ENCODE data around the gene PTPN7. TPM values are rescaled to one million over a fixed set of nuclear protein-coding genes. Genes with fewer than 3 reads are reported as not detected.

PTPN7 gene
- total RNA-seq, 1 experiment from 2014 or later = 0.33 TPM

GRCh38 chr1:202133496-202133895 lies 26.9 kb downstream of the PTPN7 start:
- H3K27ac ChIP-seq (ENCODE audit: low read length) = no peak overlapping the region
- no peak for TF ChIP-seq REST (IDR thresholded peaks at IDR 0.05; ENCODE audit: insufficient read depth in 1 of 2, low read depth in 2 of 2, low read length in 1 of 2)
- no peak for TF ChIP-seq POLR2AphosphoS5 (IDR thresholded peaks at IDR 0.05; ENCODE audit: low read depth, low read length)
- TF ChIP-seq SIN3A (IDR thresholded peaks at IDR 0.05; ENCODE audit: borderline replicate concordance, insufficient read depth, low read depth, low read length) = no peak
- TF ChIP-seq, protein P1, sequence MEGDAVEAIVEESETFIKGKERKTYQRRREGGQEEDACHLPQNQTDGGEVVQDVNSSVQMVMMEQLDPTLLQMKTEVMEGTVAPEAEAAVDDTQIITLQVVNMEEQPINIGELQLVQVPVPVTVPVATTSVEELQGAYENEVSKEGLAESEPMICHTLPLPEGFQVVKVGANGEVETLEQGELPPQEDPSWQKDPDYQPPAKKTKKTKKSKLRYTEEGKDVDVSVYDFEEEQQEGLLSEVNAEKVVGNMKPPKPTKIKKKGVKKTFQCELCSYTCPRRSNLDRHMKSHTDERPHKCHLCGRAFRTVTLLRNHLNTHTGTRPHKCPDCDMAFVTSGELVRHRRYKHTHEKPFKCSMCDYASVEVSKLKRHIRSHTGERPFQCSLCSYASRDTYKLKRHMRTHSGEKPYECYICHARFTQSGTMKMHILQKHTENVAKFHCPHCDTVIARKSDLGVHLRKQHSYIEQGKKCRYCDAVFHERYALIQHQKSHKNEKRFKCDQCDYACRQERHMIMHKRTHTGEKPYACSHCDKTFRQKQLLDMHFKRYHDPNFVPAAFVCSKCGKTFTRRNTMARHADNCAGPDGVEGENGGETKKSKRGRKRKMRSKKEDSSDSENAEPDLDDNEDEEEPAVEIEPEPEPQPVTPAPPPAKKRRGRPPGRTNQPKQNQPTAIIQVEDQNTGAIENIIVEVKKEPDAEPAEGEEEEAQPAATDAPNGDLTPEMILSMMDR (IDR thresholded peaks at IDR 0.05) = no peak
- no peak for TF ChIP-seq TCF7L2 (IDR thresholded peaks at IDR 0.05; ENCODE audit: low read depth, low read length)
- ATAC-seq (no peak), DNase-seq (ENCODE audit: low read depth, low spot score) (no peak)
- peaks cover 6% of the 10 kb centered on the region for H3K36me3 ChIP-seq (ENCODE audit: control insufficient read depth, insufficient read depth, low read length)
- no peaks in the 10 kb centered on the region for H3K27me3 ChIP-seq (ENCODE audit: control insufficient read depth, insufficient read depth, low read length)
- in situ Hi-C loops (cut with HindIII; ENCODE audit: low pct_unique_long_range_greater_than_20kb, low sequenced_read_pairs) (no loop called here), intact Hi-C loops (cut with micrococcal nuclease; ENCODE audit: unreplicated experiment) (no loop called here)
- CTCF ChIA-PET = interaction anchor here (0.6 to 1.2 kb wide), 2 partner anchors 14 to 44 kb away, joined by 3 read pairs; no protein-coding TSS in a partner anchor
- H3K4me3 ChIP-seq (ENCODE audit: low read depth in 2 of 2, low read length in 2 of 2) = no peak overlapping the region
- H3K9me3 ChIP-seq (ENCODE audit: control insufficient read depth, insufficient read depth, low read depth, low read length) = no peaks in the 10 kb centered on the region
- H3K4me1 ChIP-seq (ENCODE audit: control insufficient read depth, insufficient read depth, low read length) = peaks cover 5% of the 10 kb centered on the region; the same call in 1 of the 2 replicates
- no TSS peak for BruUV-seq (replicated peaks)
- POLR2A ChIA-PET = interaction anchor here (0.7 kb wide), 1 partner anchor 27 kb away, joined by 3 read pairs; no protein-coding TSS in a partner anchor

GRCh38 chr1:202133001-202133400 lies 27.4 kb downstream of the PTPN7 start:
- TF ChIP-seq SIN3A (IDR thresholded peaks at IDR 0.05; ENCODE audit: borderline replicate concordance, insufficient read depth, low read depth, low read length) (no peak), TCF7L2 (IDR thresholded peaks at IDR 0.05; ENCODE audit: low read depth, low read length) (no peak), REST (IDR thresholded peaks at IDR 0.05; ENCODE audit: insufficient read depth in 1 of 2, low read depth in 2 of 2, low read length in 1 of 2) (no peak)
- no peaks in the 10 kb centered on the region for H3K9me3 ChIP-seq (ENCODE audit: control insufficient read depth, insufficient read depth, low read depth, low read length)
- intact Hi-C loops (cut with micrococcal nuclease; ENCODE audit: unreplicated experiment) = no loop called here
- POLR2A ChIA-PET = interaction anchor here (0.7 kb wide), 1 partner anchor 27 kb away, joined by 3 read pairs; no protein-coding TSS in a partner anchor
- BruUV-seq (replicated peaks) = no TSS peak
- no peaks in the 10 kb centered on the region for H3K27me3 ChIP-seq (ENCODE audit: control insufficient read depth, insufficient read depth, low read length)
- H3K4me3 ChIP-seq (ENCODE audit: low read depth in 2 of 2, low read length in 2 of 2) = no peak overlapping the region
- DNase-seq (ENCODE audit: low read depth, low spot score) (no peak), ATAC-seq (no peak)
- CTCF ChIA-PET = interaction anchor here (0.6 to 1.2 kb wide), 3 partner anchors 13 to 43 kb away, joined by 3 to 7 read pairs (median 3); no protein-coding TSS in a partner anchor
- peaks cover 5% of the 10 kb centered on the region; the same call in 1 of the 2 replicates for H3K4me1 ChIP-seq (ENCODE audit: control insufficient read depth, insufficient read depth, low read length)
- peaks cover 6% of the 10 kb centered on the region for H3K36me3 ChIP-seq (ENCODE audit: control insufficient read depth, insufficient read depth, low read length)
- in situ Hi-C loops (cut with HindIII; ENCODE audit: low pct_unique_long_range_greater_than_20kb, low sequenced_read_pairs) = no loop called here
- no peak overlapping the region for H3K27ac ChIP-seq (ENCODE audit: low read length)

Measured in Panc1 (cell line).